Parathyroid adenoma (tissue), 2 donors: ENCODE data around the gene TAOK3.

Experiments used
- H2AFZ ChIP-seq: fragments of 300-600 bp; sonication (generic); one replicate; pipeline ENCODE4 v1.7.0; 2017; ENCODE audit warnings: antibody characterized with exemption, mild to moderate bottlenecking
- H3K27ac ChIP-seq: fragments of 300-600 bp; sonication (generic); one replicate; pipeline ENCODE4 v1.7.0; 2017
- H3K27me3 ChIP-seq: fragments of 300-600 bp; sonication (generic); one replicate; pipeline ENCODE4 v1.7.0; 2017; ENCODE audit warnings: low read length; ENCODE audit not compliant: control insufficient read depth, insufficient read depth
- H3K36me3 ChIP-seq: fragments of 300-600 bp; sonication (generic); one replicate; pipeline ENCODE4 v1.7.0; 2017; ENCODE audit warnings: low read length; ENCODE audit not compliant: control insufficient read depth, insufficient read depth
- H3K4me1 ChIP-seq: fragments of 300-600 bp; sonication (generic); one replicate; pipeline ENCODE4 v1.7.0; 2017; ENCODE audit warnings: control low read depth
- H3K4me2 ChIP-seq: fragments of 300-600 bp; sonication (generic); one replicate; pipeline ENCODE4 v1.7.0; 2017; ENCODE audit warnings: low read length
- H3K4me3 ChIP-seq: fragments of 300-600 bp; sonication (generic); one replicate; pipeline ENCODE4 v1.7.0; 2017; ENCODE audit warnings: low read depth, low read length
- H3K79me2 ChIP-seq: fragments of 300-600 bp; sonication (generic); one replicate; pipeline ENCODE4 v1.7.0; 2017; ENCODE audit warnings: control low read depth
- H3K9ac ChIP-seq: fragments of 300-600 bp; sonication (generic); one replicate; pipeline ENCODE4 v1.7.0; 2017; ENCODE audit warnings: mild to moderate bottlenecking
- H3K9me3 ChIP-seq: fragments of 300-600 bp; sonication (generic); one replicate; pipeline ENCODE4 v1.7.0; 2017; ENCODE audit warnings: low read length; ENCODE audit not compliant: control insufficient read depth
- TF ChIP-seq, protein P1 (sequence below): fragments of 300-600 bp; sonication (generic); IDR thresholded peaks from one replicate; pipeline ENCODE4 v1.7.0; 2017; ENCODE audit warnings: antibody characterized with exemption, mild to moderate bottlenecking
- donor health status: primary hyperparathyroidism.

Gene TAOK3

GRCh38 chr12:118238888-118239287 lies 133.8 kb downstream of the TAOK3 start:
- Histone ChIP-seq H3K4me3 (no peak overlapping the region), H3K9ac (no peak overlapping the region), H3K79me2 (no peaks in the 10 kb centered on the region), H3K4me2 (no peak overlapping the region), H3K36me3 (no peaks in the 10 kb centered on the region), H3K27ac (no peak overlapping the region), H3K9me3 (no peaks in the 10 kb centered on the region), H2AFZ (no peak overlapping the region), H3K4me1 (no peaks in the 10 kb centered on the region), H3K27me3 (no peaks in the 10 kb centered on the region)
- TF ChIP-seq, protein P1, sequence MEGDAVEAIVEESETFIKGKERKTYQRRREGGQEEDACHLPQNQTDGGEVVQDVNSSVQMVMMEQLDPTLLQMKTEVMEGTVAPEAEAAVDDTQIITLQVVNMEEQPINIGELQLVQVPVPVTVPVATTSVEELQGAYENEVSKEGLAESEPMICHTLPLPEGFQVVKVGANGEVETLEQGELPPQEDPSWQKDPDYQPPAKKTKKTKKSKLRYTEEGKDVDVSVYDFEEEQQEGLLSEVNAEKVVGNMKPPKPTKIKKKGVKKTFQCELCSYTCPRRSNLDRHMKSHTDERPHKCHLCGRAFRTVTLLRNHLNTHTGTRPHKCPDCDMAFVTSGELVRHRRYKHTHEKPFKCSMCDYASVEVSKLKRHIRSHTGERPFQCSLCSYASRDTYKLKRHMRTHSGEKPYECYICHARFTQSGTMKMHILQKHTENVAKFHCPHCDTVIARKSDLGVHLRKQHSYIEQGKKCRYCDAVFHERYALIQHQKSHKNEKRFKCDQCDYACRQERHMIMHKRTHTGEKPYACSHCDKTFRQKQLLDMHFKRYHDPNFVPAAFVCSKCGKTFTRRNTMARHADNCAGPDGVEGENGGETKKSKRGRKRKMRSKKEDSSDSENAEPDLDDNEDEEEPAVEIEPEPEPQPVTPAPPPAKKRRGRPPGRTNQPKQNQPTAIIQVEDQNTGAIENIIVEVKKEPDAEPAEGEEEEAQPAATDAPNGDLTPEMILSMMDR = no peak

DNA sequence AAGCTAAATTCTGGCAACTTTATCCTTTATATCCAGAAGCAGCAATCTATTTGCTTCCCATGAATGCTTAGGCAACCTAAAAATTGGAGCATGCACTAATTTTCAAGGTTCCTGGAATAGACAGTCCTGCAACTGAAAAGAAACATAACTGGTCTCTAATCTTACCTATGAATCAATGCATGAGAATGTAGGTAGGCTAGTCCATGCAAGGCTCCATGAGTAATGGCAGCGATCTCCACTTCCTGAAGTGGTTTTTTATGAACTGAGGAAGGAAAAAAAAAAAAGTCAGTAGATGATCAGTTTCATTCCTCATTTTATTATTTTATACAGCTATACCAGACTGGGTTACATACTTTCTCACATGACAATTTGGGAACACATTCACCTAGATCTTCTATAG lies 134.8 kb downstream of the TAOK3 start:
- H2AFZ ChIP-seq = no peak overlapping the region
- H3K4me1 ChIP-seq = no peaks in the 10 kb centered on the region
- TF ChIP-seq, protein P1 = no peak

DNA sequence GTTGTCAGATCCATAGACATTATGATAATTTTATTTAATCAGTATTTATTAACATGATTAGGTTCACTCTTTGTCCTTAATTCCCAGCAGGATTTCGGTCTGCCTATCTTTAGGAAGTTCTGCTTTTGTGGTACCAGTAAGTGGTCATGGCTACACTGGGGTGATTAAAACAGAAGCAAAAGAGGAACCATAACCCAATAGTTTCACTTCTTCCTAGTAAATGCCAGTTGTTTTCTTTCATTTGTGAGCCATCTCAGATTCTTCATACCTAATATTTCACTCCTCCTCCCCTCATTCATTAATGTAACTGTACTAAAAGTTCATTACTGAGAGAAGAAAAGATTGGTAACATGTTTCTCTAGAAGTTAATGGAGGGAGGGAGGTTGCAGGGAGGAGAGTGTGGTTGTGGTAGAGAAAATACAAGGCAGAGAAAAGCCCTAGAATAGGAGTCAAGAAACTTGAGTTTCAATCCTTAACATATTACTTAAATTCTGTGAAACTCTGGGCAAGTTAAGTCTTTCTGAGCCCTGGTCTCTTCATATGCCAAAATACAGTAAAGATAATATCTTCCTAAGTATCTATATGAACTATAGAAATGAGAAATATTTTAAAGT lies 135.5 kb downstream of the TAOK3 start:
- Histone ChIP-seq H2AFZ (no peak overlapping the region), H3K4me2 (no peak overlapping the region), H3K9ac (no peak overlapping the region), H3K4me1 (no peaks in the 10 kb centered on the region), H3K36me3 (no peaks in the 10 kb centered on the region), H3K9me3 (no peaks in the 10 kb centered on the region), H3K27me3 (no peaks in the 10 kb centered on the region), H3K27ac (no peak overlapping the region), H3K79me2 (no peaks in the 10 kb centered on the region), H3K4me3 (no peak overlapping the region)
- TF ChIP-seq, protein P1 = no peak

More for the DNA sequence above, 134.8 kb downstream of the TAOK3 start:
- no peak overlapping the region for H3K9ac ChIP-seq
- H3K27ac ChIP-seq = no peak overlapping the region
- H3K79me2 ChIP-seq = no peaks in the 10 kb centered on the region
- no peaks in the 10 kb centered on the region for H3K27me3 ChIP-seq
- H3K36me3 ChIP-seq = no peaks in the 10 kb centered on the region
- no peak overlapping the region for H3K4me3 ChIP-seq
- no peaks in the 10 kb centered on the region for H3K9me3 ChIP-seq
- no peak overlapping the region for H3K4me2 ChIP-seq

GRCh38 chr12:118220702-118221101 lies 152.0 kb downstream of the TAOK3 start:
- Histone ChIP-seq H3K9me3 (no peaks in the 10 kb centered on the region), H3K79me2 (no peaks in the 10 kb centered on the region), H3K27ac (no peak overlapping the region), H3K27me3 (no peaks in the 10 kb centered on the region), H3K4me2 (no peak overlapping the region), H3K9ac (no peak overlapping the region), H3K4me3 (no peak overlapping the region), H3K4me1 (no peaks in the 10 kb centered on the region), H2AFZ (no peak overlapping the region), H3K36me3 (no peaks in the 10 kb centered on the region)
- TF ChIP-seq, protein P1 = no peak

DNA sequence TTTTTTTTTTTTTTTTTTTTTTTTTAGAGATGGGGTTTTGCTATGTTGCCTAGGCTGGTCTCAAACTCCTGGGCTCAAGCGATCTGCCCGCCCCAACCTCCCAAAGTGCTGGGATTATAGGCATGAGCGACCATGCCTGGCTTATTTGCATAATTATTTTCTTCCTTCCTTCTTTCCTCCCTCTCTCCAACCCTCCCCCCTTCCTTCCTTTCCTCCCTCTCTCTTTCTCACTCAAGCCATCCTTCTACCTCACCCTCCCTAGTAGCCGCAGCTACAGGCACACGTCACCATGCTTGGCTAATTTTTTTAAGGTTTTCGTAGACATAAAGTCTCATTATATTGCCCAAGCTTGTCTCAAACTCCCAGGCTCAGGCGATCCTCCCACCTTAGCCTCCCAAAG lies 152.9 kb downstream of the TAOK3 start:
- Histone ChIP-seq H3K27ac (no peak overlapping the region), H3K9ac (no peak overlapping the region), H3K4me1 (no peaks in the 10 kb centered on the region), H2AFZ (no peak overlapping the region), H3K9me3 (no peaks in the 10 kb centered on the region), H3K27me3 (no peaks in the 10 kb centered on the region), H3K4me3 (no peak overlapping the region), H3K4me2 (no peak overlapping the region), H3K79me2 (no peaks in the 10 kb centered on the region), H3K36me3 (no peaks in the 10 kb centered on the region)
- TF ChIP-seq, protein P1 = no peak
